Cardiac fibroblast (primary cell): ENCODE results near the gene CNNM1.

Experiments
- DNase-seq, 2 donors: peaks; one replicate each; pipeline versions ENCODE4 v3.0.0 to v3.0.0-alpha.2; 2010; ENCODE audit warnings: low read depth in 2 of 2
- H3K4me3 ChIP-seq, 2 donors: replicated peaks in 1 of 2; 1 replicate in 1 of 2; 2 replicates in 1 of 2; pipeline ENCODE4 v1.5.1; 2011; ENCODE audit warnings: low read depth in 2 of 2, low read length in 2 of 2, mild to moderate bottlenecking in 2 of 2, moderate library complexity in 1 of 2
- TF ChIP-seq, protein P1 (sequence below): IDR thresholded peaks from one replicate; pipeline ENCODE4 v1.5.1; 2011; ENCODE audit warnings: low read depth, mild to moderate bottlenecking, low read length, inconsistent platforms

CNNM1 gene

DNA sequence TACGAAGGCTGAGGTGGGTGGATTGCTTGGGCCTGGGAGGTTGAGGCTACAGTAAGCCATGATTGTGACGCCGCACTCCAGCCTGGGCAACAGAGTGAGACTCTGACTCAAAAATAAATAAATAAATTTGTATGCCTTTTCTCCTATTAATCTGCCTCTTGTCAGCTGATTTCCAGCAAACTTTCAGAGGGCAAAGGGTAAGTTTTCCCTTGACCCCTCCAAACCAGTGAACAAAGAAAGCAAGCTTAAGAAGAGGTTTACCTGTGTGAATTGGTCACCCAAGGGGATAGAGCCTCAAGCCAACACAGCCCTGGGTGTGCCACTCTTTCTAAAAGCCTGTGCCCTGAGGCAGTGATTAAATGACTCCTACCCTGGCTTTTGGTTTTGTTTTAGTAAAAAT, 70.5 kb downstream of the CNNM1 start:
- no peak for DNase-seq
- TF ChIP-seq, protein P1, sequence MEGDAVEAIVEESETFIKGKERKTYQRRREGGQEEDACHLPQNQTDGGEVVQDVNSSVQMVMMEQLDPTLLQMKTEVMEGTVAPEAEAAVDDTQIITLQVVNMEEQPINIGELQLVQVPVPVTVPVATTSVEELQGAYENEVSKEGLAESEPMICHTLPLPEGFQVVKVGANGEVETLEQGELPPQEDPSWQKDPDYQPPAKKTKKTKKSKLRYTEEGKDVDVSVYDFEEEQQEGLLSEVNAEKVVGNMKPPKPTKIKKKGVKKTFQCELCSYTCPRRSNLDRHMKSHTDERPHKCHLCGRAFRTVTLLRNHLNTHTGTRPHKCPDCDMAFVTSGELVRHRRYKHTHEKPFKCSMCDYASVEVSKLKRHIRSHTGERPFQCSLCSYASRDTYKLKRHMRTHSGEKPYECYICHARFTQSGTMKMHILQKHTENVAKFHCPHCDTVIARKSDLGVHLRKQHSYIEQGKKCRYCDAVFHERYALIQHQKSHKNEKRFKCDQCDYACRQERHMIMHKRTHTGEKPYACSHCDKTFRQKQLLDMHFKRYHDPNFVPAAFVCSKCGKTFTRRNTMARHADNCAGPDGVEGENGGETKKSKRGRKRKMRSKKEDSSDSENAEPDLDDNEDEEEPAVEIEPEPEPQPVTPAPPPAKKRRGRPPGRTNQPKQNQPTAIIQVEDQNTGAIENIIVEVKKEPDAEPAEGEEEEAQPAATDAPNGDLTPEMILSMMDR = no peak

DNA sequence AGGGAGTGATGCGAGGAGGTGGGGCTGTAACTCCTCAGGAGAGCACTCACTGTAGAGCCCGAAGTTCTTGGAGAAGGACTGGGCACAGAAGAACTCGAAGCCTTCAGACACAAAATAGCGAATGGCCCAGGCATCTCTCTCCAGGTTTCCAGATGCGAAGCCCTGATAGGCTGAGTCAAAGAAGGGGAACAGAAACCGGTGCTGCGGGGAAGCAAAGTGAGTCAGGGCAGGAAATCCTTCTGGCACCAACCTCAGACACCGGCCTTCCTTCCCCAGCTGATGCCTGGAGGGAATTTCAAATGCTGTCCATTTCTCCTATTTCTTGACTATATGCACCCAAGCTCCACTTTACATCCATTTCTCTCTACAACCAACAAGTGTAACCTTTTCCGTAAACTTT, 74.5 kb downstream of the CNNM1 start:
- DNase-seq = peak in 1 of 2 donors; percentile 30
- TF ChIP-seq, protein P1 = no peak
- H3K4me3 ChIP-seq = no peak overlapping the region

More for the DNA sequence above, 70.5 kb downstream of the CNNM1 start:
- no peak overlapping the region for H3K4me3 ChIP-seq

- TF ChIP-seq, protein P1 = no peak
- no peak overlapping the region for H3K4me3 ChIP-seq
- DNase-seq = no peak
Measured at GRCh38 chr10:99406149-99406548, 77.0 kb downstream of the CNNM1 start.

DNA sequence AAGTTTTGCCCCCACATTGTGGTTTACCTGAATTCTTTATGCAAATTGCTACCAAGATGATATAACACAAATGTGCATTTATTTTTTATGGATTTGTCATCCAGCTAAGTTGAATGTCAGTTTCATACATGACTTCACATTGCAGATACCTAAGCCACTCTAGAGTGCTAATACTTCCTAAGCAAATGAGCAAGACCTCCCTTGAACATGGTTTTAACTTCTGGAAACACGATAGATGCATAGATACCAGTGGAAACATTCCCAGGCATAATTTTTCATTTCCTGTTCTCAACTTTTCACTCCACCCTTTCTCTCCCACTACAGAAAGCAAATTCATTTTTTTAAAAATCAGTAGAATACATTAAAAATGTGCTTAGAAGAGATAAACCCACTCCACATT, 81.0 kb downstream of the CNNM1 start:
- TF ChIP-seq, protein P1 = no peak
- H3K4me3 ChIP-seq = no peak overlapping the region
- no peak for DNase-seq

DNA sequence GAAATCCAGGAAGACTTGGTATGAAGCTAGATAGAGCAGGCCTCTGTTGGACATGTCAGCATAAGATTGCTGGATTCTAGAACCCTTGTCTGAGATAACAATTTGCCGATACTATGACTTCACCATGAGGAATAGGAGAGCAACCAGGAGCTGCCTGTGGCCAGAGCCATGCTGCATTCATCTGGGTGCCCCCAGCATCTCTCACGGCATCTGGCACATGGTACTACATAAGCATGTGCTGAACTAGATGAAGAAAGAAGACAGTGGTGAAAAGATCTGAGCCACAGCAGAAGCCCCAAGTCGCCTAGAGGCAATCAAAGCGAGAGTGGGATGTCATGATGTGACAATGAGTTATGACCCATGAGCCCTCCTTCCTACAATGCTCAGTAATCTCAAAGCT, 81.7 kb downstream of the CNNM1 start:
- no peak for DNase-seq
- TF ChIP-seq, protein P1 = no peak
- no peak overlapping the region for H3K4me3 ChIP-seq

- TF ChIP-seq, protein P1 = no peak
- DNase-seq = no peak
- no peak overlapping the region for H3K4me3 ChIP-seq
Measured at GRCh38 chr10:99411546-99411945, 82.4 kb downstream of the CNNM1 start.

DNA sequence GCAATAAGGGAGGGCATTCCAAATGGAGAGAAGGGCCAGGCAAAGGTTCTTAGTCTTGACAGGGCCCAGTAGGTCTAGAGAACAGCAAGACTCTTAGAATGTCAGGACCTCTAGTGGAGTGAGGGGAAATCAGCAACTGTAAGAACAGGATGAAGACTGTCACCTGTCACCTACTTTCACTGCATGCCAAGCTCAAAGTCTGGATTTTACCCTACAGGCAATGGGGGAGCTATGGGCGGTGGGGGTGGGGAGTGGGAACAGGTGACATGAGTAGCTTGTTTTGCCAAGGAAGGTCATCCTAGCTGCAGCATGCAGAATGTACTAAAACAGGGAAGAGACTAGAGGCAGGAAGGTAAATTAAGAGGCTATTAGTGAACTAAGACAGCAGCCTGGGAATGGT, 82.9 kb downstream of the CNNM1 start:
- no peak overlapping the region for H3K4me3 ChIP-seq
- TF ChIP-seq, protein P1 = no peak
- no peak for DNase-seq
